DND-41 (cell line): ENCODE results near the gene FZD10.

Experiments used
- EZH2 ChIP-seq: IDR thresholded peaks from 3 replicates; pipeline ENCODE4 v1.6.1; 2012; ENCODE audit warnings: borderline replicate concordance, low read depth, mild to moderate bottlenecking, moderate library complexity, low read length, inconsistent platforms; ENCODE audit not compliant: severe bottlenecking
- TF ChIP-seq, protein P1 (sequence below): IDR thresholded peaks from 2 replicates; pipeline ENCODE4 v1.5.1; 2012; ENCODE audit warnings: borderline replicate concordance, low read length, moderate library complexity, mild to moderate bottlenecking; ENCODE audit not compliant: poor library complexity, severe bottlenecking; ENCODE audit errors: extremely low read depth

- TF ChIP-seq, protein P1, sequence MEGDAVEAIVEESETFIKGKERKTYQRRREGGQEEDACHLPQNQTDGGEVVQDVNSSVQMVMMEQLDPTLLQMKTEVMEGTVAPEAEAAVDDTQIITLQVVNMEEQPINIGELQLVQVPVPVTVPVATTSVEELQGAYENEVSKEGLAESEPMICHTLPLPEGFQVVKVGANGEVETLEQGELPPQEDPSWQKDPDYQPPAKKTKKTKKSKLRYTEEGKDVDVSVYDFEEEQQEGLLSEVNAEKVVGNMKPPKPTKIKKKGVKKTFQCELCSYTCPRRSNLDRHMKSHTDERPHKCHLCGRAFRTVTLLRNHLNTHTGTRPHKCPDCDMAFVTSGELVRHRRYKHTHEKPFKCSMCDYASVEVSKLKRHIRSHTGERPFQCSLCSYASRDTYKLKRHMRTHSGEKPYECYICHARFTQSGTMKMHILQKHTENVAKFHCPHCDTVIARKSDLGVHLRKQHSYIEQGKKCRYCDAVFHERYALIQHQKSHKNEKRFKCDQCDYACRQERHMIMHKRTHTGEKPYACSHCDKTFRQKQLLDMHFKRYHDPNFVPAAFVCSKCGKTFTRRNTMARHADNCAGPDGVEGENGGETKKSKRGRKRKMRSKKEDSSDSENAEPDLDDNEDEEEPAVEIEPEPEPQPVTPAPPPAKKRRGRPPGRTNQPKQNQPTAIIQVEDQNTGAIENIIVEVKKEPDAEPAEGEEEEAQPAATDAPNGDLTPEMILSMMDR, result peak; percentile 46
- no peak for TF ChIP-seq EZH2
Observed at GRCh38 chr12:130192642-130193345, 30.5 kb downstream of the FZD10 start.
